Neural progenitor cell (in vitro differentiated cells): Measurements from ENCODE around the gene AKAP8L. TPM values are rescaled to one million over a fixed set of nuclear protein-coding genes. Genes with fewer than 3 reads are reported as not detected.

Source experiments
- DNase-seq: peaks from one replicate; pipeline ENCODE4 v3.0.0-alpha.2; 2016; ENCODE audit warnings: low spot score
- H2AFZ ChIP-seq: fragments of 200-600 bp; sonication (generic); replicated peaks from 2 replicates; pipeline ENCODE4 v1.6.1; 2016; ENCODE audit warnings: antibody characterized with exemption
- H3F3A ChIP-seq: fragments of 200-600 bp; sonication (generic); 2 replicates; pipeline ENCODE4 v1.6.1; 2016; ENCODE audit warnings: antibody characterized with exemption, low read depth
- H3K27ac ChIP-seq: fragments of 200-600 bp; sonication (generic); 2 replicates; pipeline ENCODE4 v1.5.1; 2016; ENCODE audit warnings: mild to moderate bottlenecking
- H3K27me3 ChIP-seq: fragments of 200-600 bp; sonication (generic); 2 replicates; pipeline ENCODE4 v1.6.1; 2016; ENCODE audit warnings: mild to moderate bottlenecking, moderate library complexity
- H3K36me3 ChIP-seq: fragments of 200-600 bp; sonication (generic); 2 replicates; pipeline ENCODE4 v1.5.1; 2016
- H3K4me1 ChIP-seq: fragments of 200-600 bp; sonication (generic); 2 replicates; pipeline ENCODE4 v1.6.1; 2016; ENCODE audit warnings: mixed run types
- H3K4me2 ChIP-seq: fragments of 200-600 bp; sonication (generic); 2 replicates; pipeline ENCODE4 v1.6.1; 2016
- H3K4me3 ChIP-seq: fragments of 200-600 bp; sonication (generic); 2 replicates; pipeline ENCODE4 v1.5.1; 2016
- H3K79me2 ChIP-seq: fragments of 200-600 bp; sonication (generic); 2 replicates; pipeline ENCODE4 v1.6.1; 2016; ENCODE audit warnings: low read depth
- H3K9ac ChIP-seq: fragments of 200-600 bp; sonication (generic); 2 replicates; pipeline ENCODE4 v1.6.1; 2016
- H3K9me3 ChIP-seq: fragments of 200-600 bp; sonication (generic); 2 replicates; pipeline ENCODE4 v1.5.1; 2016; ENCODE audit warnings: low read depth
- H4K20me1 ChIP-seq: fragments of 200-600 bp; sonication (generic); 2 replicates; pipeline ENCODE4 v1.6.1; 2016; ENCODE audit warnings: low read depth
- H3K27ac Mint-ChIP-seq: 3 replicates; pipeline ENCODE4 v1.8.0; 2021; ENCODE audit warnings: mixed read lengths
- H3K27me3 Mint-ChIP-seq: 2 replicates; pipeline ENCODE4 v1.8.0; 2022; ENCODE audit warnings: low read depth, mild to moderate bottlenecking, inconsistent platforms, moderate library complexity, mixed read lengths; ENCODE audit not compliant: insufficient read depth
- H3K36me3 Mint-ChIP-seq: 3 replicates; pipeline ENCODE4 v1.8.0; 2021; ENCODE audit warnings: mixed read lengths
- H3K4me1 Mint-ChIP-seq: 3 replicates; pipeline ENCODE4 v1.8.0; 2021; ENCODE audit warnings: mixed read lengths
- H3K4me3 Mint-ChIP-seq: 3 replicates; pipeline ENCODE4 v1.8.0; 2021; ENCODE audit warnings: mild to moderate bottlenecking, moderate library complexity, mixed read lengths
- H3K9me3 Mint-ChIP-seq: 3 replicates; pipeline ENCODE4 v1.8.0; 2020; ENCODE audit warnings: mixed read lengths
- EZH2 ChIP-seq: fragments of 200-600 bp; sonication (generic); IDR thresholded peaks from 2 replicates; pipeline ENCODE4 v1.6.1; 2017; ENCODE audit warnings: antibody characterized with exemption, mild to moderate bottlenecking, moderate library complexity
- EZH2phosphoT487 ChIP-seq: fragments of 200-600 bp; sonication (generic); IDR thresholded peaks from 2 replicates; pipeline ENCODE4 v1.6.1; 2017; ENCODE audit warnings: antibody characterized with exemption
- total RNA-seq: library from RNA; depleted of rRNA; stranded (reverse); fragments of >200 nt; gene quantifications from 2 replicates; pipeline ENCODE4 v1.2.3, GENCODE V29; 2015; ENCODE audit warnings: low replicate concordance
- TF ChIP-seq, protein P1 (sequence below): fragments of 200-600 bp; sonication (generic); IDR thresholded peaks from 2 replicates; pipeline ENCODE4 v1.5.1; 2017; ENCODE audit warnings: antibody characterized with exemption, mild to moderate bottlenecking

Gene AKAP8L
- total RNA-seq, 1 donor from 2014 or later = 131 TPM

DNA sequence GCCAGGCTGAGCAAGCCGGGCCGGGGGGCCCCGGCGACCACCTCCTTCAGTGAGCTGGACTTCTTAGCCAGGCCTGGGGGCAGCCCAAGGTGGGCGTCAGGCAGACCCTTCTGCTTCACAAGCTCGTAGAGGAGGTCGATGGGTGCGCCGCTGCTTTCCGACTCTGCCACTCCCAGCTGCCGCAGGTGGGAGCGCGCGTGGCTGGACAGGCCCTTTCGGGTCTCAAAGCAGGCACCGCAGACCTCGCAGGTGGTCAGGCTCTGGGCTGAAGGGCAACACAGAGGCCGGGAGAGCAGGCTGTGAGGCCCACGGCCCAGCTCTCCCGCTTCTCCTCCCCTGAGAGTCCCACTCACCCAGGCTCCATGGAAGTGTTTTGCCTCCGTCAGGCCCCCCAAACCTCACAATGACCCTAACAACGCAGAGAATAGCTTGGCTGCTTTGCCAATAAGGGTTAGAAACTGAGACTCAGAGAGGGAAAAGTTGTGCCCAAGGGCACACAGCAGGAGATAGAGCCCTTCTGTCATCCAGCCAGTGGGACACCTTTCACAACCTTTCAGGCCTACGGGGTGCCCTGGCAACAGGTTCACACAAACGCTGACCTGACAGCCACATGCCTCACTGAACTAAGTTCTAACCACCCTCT lies 11.2 kb upstream of the AKAP8L start:
- H3K79me2 ChIP-seq = peaks cover 36% of the 10 kb centered on the region
- H3K4me2 ChIP-seq = no peak overlapping the region
- H3K4me3 Mint-ChIP-seq = peak overlapping the region; percentile 98

DNA sequence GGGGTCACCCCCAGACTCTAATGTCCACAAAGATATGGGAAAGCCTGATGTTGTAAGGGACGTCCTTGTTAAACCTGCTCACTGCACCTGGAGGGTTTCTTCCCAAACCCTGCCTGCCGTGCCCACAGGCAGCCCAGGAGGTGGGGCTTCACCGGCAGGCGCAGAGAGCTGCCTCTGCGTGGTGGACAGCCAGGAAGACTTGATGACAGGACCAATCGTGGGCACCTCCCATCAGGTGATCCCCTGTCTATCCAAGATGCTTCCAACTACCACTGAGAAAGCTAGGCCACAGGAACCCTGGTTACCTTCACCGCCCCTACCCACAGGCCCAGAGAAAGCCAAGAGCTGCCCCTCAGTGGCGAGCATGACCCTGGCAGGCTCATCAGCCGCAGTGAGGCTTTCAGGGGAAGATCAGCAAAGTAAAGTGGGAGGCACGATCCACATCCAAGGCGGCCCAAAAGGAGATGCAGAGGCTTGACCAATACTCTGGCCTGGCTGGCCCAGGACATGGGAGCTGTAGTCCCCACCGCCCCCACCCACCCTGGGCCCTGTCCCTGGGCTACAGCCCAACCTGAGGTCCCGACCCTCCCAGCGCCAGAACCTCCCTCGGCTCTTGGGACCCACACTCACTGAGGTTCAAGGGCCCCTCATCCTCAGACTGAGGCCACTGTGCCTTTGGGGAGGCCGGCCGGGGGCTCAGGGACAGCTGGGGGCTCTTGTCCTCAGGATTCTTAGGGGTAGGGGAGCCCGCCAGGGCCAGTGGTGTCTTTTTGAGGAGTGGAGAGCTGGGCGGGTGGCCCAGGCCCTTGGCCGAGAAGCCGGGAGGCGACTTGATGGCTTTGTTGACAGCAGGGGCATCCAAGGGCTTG lies 10.4 kb upstream of the AKAP8L start:
- H3K27me3 Mint-ChIP-seq = peaks cover 8% of the 10 kb centered on the region
- Histone ChIP-seq H3K4me1 (peaks cover 5% of the 10 kb centered on the region), H3K9me3 (no peaks in the 10 kb centered on the region), H3K4me2 (no peak overlapping the region), H3K9ac (no peak overlapping the region), H4K20me1 (peaks cover 27% of the 10 kb centered on the region), H3K4me3 (no peak overlapping the region), H3F3A (peaks cover 11% of the 10 kb centered on the region), H3K36me3 (no peaks in the 10 kb centered on the region), H3K79me2 (peaks cover 36% of the 10 kb centered on the region), H2AFZ (no peak overlapping the region), H3K27me3 (no peaks in the 10 kb centered on the region), H3K27ac (no peak overlapping the region)
- H3K36me3 Mint-ChIP-seq = peaks cover 18% of the 10 kb centered on the region
- H3K4me1 Mint-ChIP-seq = peaks cover 24% of the 10 kb centered on the region
- no peak for TF ChIP-seq EZH2phosphoT487
- no peak for TF ChIP-seq EZH2
- TF ChIP-seq, protein P1, sequence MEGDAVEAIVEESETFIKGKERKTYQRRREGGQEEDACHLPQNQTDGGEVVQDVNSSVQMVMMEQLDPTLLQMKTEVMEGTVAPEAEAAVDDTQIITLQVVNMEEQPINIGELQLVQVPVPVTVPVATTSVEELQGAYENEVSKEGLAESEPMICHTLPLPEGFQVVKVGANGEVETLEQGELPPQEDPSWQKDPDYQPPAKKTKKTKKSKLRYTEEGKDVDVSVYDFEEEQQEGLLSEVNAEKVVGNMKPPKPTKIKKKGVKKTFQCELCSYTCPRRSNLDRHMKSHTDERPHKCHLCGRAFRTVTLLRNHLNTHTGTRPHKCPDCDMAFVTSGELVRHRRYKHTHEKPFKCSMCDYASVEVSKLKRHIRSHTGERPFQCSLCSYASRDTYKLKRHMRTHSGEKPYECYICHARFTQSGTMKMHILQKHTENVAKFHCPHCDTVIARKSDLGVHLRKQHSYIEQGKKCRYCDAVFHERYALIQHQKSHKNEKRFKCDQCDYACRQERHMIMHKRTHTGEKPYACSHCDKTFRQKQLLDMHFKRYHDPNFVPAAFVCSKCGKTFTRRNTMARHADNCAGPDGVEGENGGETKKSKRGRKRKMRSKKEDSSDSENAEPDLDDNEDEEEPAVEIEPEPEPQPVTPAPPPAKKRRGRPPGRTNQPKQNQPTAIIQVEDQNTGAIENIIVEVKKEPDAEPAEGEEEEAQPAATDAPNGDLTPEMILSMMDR = no peak
- peaks cover 2% of the 10 kb centered on the region for H3K9me3 Mint-ChIP-seq
- H3K27ac Mint-ChIP-seq = no peak overlapping the region
- H3K4me3 Mint-ChIP-seq = peak overlapping the region; percentile 55
- no peak for DNase-seq

More for the DNA sequence above, 11.2 kb upstream of the AKAP8L start:
- Mint-ChIP-seq H3K4me1 (peaks cover 24% of the 10 kb centered on the region), H3K9me3 (peaks cover 2% of the 10 kb centered on the region), H3K27me3 (peaks cover 10% of the 10 kb centered on the region), H3K36me3 (peaks cover 18% of the 10 kb centered on the region), H3K27ac (peak overlapping the region; percentile 26)
- Histone ChIP-seq H3K4me1 (peaks cover 5% of the 10 kb centered on the region), H3K27ac (no peak overlapping the region), H3K36me3 (no peaks in the 10 kb centered on the region), H4K20me1 (peaks cover 27% of the 10 kb centered on the region), H3F3A (peaks cover 11% of the 10 kb centered on the region), H3K9ac (no peak overlapping the region), H3K4me3 (no peak overlapping the region), H2AFZ (no peak overlapping the region), H3K27me3 (no peaks in the 10 kb centered on the region), H3K9me3 (no peaks in the 10 kb centered on the region)
- no peak for DNase-seq
- no peak for TF ChIP-seq EZH2phosphoT487
- no peak for TF ChIP-seq EZH2
- TF ChIP-seq, protein P1 = no peak

DNA sequence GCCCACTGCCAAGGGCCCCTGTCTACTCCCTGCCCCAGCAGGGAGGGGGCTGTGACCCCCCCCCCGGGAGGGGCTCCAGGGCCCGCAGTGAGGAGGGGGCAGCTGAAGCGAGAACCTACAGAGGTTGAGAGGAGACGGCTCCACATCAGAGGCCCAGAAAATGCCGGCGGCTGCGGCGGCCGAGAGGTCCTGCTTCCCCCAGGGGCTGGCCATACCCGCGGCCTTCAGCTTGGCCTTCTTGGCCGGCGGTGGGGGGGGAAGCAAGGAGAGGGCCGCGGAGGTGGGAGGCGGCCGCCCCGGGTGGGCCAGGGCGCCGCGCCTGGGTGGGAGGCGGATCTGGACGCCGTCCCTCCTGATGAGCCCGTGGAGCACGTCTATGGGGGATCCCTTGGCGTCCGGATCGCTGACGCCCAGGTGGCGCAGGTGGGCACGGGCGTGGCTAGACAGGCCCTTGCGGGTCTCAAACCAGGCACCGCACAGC lies 9.2 kb upstream of the AKAP8L start:
- Mint-ChIP-seq H3K36me3 (peaks cover 25% of the 10 kb centered on the region), H3K4me3 (no peak overlapping the region), H3K27ac (no peak overlapping the region), H3K4me1 (peaks cover 20% of the 10 kb centered on the region), H3K27me3 (peaks cover 4% of the 10 kb centered on the region), H3K9me3 (peaks cover 6% of the 10 kb centered on the region)
- H3K27ac ChIP-seq = no peak overlapping the region
- no peak for TF ChIP-seq EZH2
- TF ChIP-seq EZH2phosphoT487 = no peak
- TF ChIP-seq, protein P1 = no peak
- no peak overlapping the region for H3K4me2 ChIP-seq
- H3K9ac ChIP-seq = no peak overlapping the region
- no peaks in the 10 kb centered on the region for H3K9me3 ChIP-seq
- H3F3A ChIP-seq = peaks cover 4% of the 10 kb centered on the region
- no peak for DNase-seq
- H3K36me3 ChIP-seq = peaks cover 5% of the 10 kb centered on the region
- H3K27me3 ChIP-seq = no peaks in the 10 kb centered on the region
- peaks cover 36% of the 10 kb centered on the region for H3K79me2 ChIP-seq
- peaks cover 27% of the 10 kb centered on the region for H4K20me1 ChIP-seq
- H3K4me1 ChIP-seq = peaks cover 5% of the 10 kb centered on the region
- H2AFZ ChIP-seq = no peak overlapping the region
- no peak overlapping the region for H3K4me3 ChIP-seq
